Stimulated activated CD8-positive, alpha-beta memory T cell treated with anti-CD3 and anti-CD28 coated beads, Interleukin-12 subunit alpha, Interleukin-12 subunit beta, amount 100 ng/mL, for 4 hours (primary cell): Measurements from ENCODE around the gene GNB3.
A peak's percentile ranks its signal among the peaks of the same experiment; 100 is the strongest.

Experiments
- DNase-seq: peaks from one replicate; pipeline ENCODE4 v3.0.0-alpha.2; 2020; ENCODE audit warnings: low read depth

GNB3 gene

DNA sequence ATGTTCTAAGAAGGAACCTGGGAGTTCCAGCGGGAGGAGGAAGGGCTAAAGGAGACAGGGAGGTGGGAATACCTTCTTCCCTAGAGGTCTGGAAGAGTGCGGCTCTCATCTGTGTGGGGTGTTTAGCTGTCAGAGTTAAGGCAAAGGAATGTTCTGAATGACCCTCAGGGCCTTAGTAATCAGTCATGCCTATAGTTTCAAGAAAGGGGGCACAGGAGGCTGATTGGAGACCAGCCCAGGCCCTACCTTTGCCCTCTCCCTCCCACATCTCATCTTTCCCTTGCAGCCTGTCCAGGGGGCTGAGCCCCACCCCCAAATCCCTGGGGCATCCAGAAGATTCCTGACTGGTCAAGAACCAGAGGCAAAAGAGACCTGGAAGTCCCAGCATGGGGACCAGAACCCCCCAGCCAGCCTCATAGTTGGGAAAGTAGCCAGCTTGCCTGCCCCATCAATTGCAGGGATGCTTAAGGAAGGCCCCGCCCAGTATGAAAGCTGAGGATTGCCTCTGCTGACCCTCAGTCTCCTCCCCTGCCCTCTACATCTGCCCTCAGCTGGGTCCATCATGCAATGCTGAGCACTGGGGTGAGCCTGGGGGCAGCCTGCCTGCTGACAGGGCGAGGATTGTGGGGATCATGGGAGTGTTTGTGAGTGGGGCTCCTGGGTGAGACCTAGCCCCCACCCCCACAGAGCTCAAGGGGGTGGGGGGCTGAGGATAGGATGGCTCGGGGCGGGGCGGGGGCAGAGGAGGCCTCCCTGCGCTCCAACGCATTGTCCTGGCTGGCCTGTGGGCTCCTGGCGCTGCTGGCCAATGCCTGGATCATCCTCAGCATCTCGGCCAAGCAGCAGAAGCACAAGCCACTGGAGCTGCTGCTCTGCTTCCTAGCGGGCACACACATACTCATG is 17.3 kb upstream of the GNB3 start:
- DNase-seq, result no peak

DNA sequence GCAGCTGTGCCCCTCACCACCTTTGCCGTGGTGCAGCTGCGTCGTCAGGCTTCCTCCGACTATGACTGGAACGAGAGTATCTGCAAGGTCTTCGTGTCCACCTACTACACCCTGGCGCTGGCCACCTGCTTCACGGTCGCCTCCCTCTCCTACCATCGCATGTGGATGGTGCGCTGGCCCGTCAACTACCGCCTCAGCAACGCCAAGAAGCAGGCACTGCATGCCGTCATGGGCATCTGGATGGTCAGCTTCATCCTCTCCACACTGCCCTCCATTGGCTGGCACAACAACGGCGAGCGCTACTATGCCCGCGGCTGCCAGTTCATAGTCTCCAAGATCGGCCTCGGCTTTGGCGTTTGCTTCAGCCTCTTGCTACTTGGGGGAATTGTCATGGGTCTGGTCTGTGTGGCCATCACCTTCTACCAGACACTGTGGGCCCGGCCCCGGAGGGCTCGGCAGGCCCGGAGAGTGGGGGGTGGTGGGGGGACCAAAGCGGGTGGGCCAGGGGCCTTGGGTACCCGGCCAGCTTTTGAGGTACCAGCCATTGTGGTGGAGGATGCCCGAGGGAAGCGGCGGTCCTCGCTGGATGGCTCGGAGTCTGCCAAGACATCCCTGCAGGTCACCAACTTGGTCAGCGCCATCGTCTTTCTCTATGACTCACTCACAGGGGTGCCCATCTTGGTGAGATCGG is 16.5 kb upstream of the GNB3 start:
- DNase-seq, result no peak

DNA sequence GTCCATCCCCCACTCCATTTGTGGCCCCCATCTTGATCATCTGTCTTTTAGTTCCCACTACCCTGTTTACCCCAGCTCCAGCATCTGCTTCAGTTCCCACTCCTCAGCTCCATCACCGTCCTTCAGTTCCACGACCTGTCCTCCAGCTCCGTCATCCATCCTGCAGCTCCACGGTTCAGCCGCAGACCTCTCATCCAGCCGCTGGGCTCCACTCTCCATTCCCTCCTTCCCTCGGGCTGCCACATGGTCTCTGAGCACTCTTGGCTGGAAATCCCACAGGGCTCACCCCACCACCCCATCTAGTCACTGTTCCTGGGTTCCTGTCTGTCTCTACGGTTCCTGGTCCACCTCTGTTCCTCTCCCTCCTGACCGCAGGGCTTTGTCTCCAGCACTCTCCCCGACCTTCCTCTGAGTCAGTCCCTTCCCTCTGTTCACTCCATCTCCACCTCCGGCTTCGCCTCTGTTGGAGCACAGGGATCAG is 15.8 kb upstream of the GNB3 start:
- DNase-seq, result no peak

DNA sequence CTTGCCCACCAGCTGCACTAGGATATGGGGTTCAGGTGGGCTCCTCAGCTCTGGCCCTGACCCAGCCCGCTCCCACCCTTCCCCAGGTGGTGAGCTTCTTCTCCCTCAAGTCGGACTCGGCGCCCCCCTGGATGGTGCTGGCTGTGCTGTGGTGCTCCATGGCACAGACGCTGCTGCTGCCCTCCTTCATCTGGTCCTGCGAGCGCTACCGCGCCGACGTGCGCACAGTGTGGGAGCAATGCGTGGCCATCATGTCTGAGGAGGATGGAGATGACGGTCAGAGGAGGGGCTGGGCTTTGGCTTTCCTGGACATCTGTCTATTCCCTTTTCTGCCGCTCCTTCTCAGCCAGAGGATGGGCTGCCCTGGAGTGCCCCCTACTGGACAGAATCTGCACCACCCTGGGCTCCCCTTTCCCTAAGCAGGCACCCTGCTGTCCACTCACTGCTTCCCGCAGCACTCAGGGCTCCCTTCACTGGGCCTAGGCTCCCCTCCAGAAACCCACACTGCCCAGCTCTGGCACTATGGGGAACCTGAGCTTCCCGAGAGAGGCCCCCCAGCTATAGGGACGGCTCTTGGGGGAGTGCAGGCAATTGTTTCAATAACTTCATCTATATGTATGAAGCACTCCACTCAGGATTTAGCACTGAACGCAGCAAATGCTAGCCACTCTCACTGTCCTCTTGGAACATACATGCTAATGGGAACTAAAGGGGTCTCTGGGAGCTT is 15.2 kb upstream of the GNB3 start:
- DNase-seq, result peak; percentile 55

DNA sequence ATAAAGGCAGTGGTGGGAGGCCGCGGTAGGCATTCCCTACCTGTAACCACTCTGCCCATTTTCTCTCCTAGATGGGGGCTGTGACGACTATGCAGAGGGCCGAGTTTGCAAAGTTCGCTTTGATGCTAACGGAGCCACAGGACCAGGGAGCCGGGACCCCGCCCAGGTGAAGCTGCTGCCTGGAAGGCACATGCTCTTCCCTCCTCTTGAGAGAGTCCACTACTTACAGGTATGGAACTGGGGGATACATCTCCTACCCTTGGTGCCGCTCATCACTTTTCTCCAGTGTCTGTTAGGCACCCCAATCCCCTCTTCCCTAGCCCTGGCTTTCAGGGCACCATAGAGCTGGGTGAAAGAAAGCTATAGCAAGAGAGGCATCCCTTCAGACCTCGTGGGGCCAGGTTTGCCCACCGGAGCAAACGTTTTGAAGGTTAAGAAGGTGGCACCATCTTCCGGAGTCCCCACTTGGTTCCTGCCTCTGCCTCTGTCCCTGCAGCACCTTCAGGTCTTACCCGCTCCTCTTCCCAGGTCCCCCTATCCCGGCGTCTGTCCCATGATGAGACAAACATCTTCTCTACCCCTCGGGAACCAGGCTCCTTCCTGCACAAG is 14.5 kb upstream of the GNB3 start:
- no peak for DNase-seq

DNA sequence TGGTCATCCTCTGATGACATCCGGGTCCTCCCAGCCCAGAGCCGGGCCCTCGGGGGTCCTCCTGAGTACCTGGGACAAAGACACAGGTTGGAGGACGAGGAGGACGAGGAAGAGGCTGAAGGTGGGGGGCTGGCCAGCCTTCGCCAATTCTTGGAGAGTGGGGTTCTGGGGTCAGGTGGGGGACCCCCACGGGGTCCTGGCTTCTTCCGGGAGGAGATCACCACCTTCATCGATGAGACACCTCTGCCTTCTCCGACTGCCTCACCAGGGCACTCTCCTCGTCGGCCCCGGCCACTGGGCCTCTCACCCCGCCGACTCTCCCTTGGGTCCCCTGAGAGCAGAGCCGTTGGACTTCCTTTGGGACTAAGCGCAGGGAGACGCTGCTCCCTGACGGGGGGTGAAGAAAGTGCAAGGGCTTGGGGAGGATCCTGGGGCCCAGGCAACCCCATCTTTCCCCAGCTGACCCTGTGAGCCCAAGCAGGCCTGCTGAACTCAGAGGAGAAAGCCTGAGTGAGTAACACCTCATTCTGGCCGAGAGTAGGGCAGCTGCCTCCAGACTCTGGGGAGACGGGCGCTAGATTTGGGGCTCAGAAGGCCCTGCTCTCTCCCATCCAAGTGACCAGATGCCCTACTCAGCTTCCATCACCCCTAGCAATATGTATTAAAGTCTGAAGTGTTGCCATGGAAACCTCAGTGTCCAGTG is 13.8 kb upstream of the GNB3 start:
- DNase-seq, result no peak

DNA sequence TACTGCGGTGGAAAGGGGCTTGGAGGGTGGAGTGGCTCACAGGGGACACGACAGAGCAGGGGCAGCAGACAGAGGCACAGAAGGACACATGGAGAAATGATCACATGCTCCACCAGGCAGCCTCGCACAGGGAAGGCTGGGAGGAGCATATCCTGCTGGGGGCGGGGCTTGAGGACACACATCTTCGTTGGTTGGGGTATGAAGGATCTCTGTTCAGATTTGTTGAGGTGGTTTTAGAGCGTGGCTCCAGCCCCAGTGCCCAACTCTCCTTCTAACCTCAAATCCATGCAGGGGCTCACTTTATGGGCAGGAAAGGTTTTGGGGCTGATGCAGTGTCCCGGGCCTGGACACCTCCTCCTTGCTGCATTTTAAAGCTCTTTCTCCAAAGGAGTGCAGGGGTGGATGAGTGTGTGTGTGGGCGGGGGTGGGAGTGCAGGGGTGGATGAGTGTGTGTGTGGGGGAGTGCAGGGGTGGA is 13.3 kb upstream of the GNB3 start:
- DNase-seq, result no peak

DNA sequence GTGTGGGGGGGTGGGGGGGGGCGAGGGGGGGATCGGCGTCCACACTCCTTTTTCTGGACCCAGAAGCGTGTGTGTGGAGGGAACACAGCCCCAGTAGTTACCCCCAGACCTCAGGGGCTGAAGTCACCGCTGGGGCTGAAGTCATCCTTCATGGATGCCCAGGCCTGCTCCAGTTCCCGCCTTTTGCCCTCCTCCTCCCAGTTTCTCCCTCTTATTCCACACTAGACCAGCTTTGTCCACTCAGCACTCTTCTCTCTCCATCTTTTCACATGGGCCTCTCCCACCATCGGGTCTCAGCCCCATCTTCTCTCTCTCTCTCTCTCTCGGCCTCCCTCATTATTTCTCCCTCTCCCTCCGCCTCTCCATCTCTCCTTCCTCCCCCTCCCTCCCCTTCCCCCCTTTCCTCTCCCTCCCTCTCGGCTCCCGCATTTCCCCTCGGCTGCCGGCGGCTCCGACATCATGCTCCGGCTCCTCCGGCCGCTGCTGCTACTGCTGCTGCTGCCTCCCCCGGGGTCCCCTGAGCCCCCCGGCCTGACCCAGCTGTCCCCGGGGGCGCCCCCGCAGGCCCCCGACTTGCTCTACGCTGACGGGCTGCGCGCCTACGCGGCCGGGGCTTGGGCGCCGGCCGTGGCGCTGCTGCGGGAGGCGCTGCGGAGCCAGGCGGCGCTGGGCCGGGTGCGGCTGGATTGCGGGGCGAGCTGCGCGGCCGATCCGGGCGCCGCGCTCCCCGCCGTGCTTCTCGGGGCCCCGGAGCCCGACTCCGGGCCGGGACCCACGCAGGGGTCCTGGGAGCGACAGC is 12.5 kb upstream of the GNB3 start, which contains the start of gene P3H3:
TSS of gene P3H3 (plus strand) at position 426 of the 799 bp plus-strand sequence. CDS start at position 460, 34 bp downstream.
- no peak for DNase-seq

DNA sequence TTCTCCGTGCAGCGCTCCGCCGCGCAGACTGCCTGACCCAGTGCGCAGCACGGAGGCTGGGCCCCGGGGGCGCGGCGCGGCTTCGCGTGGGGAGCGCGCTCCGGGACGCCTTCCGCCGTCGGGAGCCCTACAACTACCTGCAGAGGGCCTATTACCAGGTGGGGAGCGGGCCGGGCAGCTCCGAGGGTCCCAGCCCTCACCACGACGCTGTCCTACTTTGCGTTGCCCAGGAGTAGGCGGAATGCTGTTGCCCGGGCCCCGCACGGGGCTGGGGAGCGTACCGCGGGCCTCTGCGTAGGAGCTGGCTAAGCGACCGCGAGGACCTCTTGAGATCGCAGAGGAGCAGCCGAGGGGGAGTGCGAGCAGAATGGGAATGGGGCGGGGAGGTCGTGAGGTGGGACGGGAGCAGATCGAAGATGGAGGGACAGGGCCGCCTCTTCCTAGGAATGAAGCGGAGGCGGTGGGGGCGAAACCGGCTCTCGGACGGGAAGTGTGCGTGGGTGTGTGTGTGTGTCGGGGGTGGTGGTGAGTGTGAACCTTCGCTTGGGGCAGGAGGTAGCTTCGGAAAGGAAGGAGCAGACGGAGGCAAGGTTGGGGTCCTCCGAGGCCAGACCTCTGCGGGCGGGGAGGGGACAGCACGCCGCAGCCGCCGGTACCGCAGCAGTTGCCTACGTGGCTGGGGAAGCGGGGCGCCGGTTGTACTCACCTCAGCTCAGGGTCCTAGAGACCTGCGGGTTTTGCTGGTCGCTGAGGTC is 11.8 kb upstream of the GNB3 start:
- DNase-seq, result no peak

DNA sequence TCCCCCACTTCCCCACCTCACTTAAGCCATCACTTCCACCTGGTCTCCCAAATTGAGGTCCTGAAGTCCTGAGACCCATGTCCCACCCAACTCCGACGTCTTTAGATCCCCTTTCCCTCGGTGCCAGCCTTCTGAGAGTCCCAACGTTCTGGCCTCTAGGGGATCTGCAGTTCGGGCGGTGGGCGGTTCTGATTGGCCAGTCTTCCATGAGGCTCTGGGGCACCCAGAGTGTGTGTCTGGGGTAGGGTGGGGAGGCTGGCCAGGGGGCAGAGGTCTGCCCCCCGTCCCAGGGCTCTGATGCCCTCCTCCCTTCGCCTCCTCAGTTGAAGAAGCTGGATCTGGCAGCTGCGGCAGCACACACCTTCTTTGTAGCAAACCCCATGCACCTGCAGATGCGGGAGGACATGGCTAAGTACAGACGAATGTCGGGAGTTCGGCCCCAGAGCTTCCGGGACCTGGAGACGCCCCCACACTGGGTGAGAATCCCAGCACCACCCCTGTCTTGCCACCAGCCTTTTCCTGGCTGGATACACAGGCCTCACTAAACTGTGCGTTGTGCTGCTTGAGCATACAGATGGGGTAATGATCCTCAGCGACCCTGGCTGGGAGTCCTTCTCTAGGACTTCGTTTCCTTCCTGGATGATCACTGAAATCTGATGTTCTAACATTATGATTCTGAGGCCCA is 11.0 kb upstream of the GNB3 start:
- no peak for DNase-seq

DNA sequence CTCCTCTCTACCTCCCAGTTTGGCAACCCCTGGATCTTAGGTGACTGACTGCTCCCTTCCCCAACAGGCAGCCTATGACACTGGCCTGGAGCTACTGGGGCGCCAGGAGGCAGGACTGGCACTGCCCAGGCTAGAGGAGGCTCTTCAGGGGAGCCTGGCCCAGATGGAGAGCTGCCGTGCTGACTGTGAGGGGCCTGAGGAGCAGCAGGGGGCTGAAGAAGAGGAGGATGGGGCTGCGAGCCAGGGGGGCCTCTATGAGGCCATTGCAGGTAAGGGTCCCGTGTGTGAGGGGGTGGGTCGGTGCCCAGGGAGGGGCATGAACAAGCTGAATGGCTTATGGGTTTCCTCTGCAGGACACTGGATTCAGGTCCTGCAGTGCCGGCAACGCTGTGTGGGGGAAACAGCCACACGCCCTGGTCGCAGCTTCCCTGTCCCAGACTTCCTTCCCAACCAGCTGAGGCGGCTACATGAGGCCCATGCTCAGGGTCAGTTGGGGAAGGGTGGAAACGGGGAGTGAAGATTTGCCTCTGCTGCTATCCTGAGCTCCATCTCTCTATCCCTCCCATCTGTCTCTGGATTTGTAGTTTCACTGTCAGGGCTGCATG is 10.3 kb upstream of the GNB3 start:
- no peak for DNase-seq

DNA sequence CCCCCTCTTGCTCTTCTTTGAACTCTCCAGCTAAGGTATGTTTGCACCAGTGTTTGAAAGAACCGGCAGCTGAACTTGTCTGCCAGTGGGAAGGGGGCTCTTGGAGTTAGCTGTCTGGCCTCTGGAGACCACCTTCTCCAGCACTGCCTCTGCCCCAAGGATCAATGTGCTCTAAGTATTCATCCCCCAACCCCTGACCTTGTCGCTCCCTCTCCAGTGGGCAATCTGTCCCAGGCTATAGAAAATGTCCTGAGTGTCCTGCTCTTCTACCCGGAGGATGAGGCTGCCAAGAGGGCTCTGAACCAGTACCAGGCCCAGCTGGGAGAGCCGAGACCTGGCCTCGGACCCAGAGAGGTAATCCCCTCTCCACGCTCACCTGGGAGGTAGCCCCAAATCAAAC is 9.7 kb upstream of the GNB3 start:
- DNase-seq, result no peak

DNA sequence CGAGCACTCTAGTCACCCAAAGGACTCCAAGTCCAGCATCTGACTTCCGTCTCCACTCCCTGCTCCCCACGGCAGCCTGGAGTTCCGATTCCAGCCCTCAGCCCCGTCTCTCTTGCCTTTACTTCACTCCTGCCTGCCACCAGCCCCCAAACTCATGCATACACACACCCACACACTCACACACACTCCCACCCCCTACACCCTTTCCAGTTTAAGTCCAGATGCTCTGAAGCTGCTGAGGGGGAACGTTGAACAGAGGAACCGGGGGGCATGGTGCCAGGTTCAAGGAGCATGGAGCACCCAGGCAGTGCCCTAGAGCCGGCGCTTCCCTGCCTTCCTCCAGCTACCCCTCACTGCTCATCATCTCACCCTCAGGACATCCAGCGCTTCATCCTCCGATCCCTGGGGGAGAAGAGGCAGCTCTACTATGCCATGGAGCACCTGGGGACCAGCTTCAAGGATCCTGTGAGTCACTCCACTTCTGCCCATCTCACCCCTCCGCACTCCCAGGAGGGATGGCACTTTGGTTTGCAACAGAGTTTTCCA is 9.2 kb upstream of the GNB3 start:
- no peak for DNase-seq

DNA sequence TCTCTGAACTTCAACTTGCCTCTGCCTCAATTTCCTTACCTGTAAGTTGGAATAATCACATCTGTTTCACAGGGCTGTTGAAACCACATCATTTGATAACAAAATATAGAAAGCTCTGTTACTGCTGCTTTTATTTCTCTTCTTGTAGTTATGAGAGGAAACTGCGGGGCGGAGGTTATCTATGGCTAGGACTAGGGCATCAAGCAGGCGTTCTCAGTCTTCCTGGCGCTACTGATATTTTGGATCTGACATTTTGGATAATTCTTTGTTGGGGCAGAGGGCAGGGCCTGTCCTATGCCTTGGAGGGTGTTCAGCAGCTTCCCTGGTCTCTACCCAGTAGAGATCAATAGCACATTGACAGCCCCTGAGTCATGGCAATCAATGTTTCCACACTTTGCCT is 8.6 kb upstream of the GNB3 start:
- no peak for DNase-seq

DNA sequence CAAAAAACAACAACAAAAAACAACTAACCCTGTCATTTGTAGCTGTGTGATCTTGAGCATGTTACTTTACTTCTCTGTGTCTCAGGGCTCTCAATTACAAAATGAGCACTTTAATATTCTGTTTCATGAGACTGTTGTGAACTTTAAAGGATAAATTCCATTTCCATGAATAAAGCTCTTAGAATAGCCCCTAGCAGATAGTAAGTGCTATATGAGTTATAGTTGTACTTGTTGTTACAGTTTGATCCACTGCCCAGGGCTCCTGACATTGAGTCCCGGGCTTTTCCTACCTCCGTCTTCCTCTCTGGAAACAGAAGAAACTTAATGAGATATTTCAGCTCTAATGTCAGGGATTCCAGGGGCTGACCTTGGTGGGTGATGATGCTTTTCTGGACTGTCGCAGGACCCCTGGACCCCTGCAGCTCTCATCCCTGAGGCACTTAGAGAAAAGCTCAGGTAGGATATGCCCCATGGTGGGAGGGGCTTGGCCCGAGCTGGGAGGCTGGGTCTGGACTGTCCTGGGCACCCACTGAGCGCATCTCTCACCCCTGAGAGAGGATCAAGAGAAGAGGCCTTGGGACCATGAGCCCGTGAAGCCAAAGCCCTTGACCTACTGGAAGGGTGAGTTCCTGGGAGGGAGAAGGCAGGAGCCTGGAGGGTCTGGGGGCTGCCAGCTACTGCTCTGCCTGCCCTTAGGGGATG is 7.4 kb upstream of the GNB3 start:
- DNase-seq, result no peak

DNA sequence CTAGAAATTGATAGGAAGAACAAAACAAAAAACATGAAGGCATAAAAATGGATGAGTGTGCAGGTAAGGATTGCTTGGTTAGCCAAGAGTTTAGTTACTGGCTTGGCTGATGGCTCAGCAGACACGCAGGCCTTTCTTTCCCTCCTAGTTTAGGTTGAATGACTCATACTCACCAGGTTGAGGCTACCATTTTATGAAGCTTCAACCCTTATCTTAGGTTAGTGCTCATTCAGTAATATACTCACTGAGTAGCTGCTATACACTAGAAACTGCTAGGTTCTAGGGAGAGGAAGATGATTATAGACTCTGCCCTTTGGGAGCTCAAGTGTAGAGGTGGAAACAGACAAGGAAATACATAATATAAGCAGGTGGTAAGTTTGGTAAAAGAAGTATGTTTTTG is 6.5 kb upstream of the GNB3 start:
- DNase-seq, result no peak

DNA sequence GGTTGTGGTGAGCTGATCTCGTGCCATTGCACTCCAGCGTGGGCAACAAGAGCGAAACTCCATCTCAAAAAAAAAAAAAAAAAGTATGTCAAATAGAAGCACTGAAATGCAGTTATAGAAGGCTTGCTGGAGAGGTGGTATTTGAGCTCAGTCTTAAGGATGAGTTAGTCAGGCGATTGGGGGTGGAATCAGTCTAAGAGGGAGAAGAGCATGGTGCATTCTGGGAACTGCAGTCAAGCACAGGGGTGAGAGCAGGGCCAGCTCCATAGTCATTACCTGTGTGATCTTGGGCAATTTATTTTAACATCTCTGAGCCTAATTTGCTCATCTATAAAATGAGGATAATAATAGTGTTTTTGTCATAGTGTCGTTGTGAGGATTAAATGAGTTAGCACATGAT is 5.9 kb upstream of the GNB3 start:
- DNase-seq, result no peak

DNA sequence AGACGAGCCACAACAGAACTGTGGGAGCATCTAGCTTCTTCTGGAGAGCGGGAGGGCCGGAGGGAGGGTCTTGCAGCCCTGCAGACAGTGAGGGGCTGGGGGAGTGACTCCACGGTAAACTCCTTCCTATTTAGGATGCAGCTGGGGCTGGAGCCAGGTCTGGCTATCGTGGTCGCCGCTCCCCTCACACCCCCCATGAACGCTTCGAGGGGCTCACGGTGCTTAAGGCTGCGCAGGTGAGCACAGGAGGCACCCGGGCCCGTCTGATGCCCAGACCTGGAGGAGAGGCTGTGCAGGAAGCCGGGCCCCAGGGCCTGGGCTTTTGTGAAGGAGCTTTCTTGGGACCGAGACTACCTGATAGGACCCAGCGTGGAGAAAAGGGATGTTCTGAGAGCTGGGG is 3.9 kb upstream of the GNB3 start:
- no peak for DNase-seq
